ENCODE data around the gene RPL35. TPM values are rescaled to one million over a fixed set of nuclear protein-coding genes. Genes with fewer than 3 reads are reported as not detected.

Gene RPL35
- total RNA-seq, 2 experiments from 2014 or later = 2,088 to 2,142 TPM

- ATAC-seq (ENCODE audit: poor library complexity) = no peak
These were observed 8.1 kb downstream of the RPL35 start for GRCh38 chr9:124853605-124854143.

GRCh38 chr9:124852829-124853531 is 8.8 kb downstream of the RPL35 start, which contains the start of gene WDR38:
WDR38 (plus strand) TSS chr9:124853460; CDS start chr9:124853532, 72 bp downstream.
- peaks cover 8% of the 10 kb centered on the region for H3K36me3 Mint-ChIP-seq (ENCODE audit: low read depth)
- H3K4me3 Mint-ChIP-seq = peak within 1 kb of the TSS; percentile 56
- Histone ChIP-seq H3K4me3 (ENCODE audit: low read length) (peak within 1 kb of the TSS; percentile 40), H3K27ac (ENCODE audit: low read depth in 1 of 2, low read length in 2 of 2) (peak within 1 kb of the TSS in 1 of 2 donors; percentile 21), H3K4me1 (ENCODE audit: insufficient read depth, low read length) (peaks cover 19% of the 10 kb centered on the region), H3K9me3 (ENCODE audit: control insufficient read depth in 1 of 2, insufficient read depth in 1 of 2, low read length in 2 of 2) (peaks cover 0 to 3% of the 10 kb centered on the region in 2 experiments), H3K27me3 (ENCODE audit: control insufficient read depth in 1 of 2, insufficient read depth in 2 of 2, low read length in 2 of 2) (peaks cover 0 to 5% of the 10 kb centered on the region in 2 experiments), H3K36me3 (ENCODE audit: insufficient read depth, low read length) (peaks cover 11% of the 10 kb centered on the region)
- intact Hi-C loops (cut with DNase I, micrococcal nuclease) = loop anchor here (1.0 to 5.0 kb wide), 4 partner anchors 79 to 519 kb away; no protein-coding TSS in a partner anchor
- peak; percentile 99 for TF ChIP-seq CTCF (IDR thresholded peaks at IDR 0.05)
- peaks cover 15% of the 10 kb centered on the region for H3K4me1 Mint-ChIP-seq (ENCODE audit: low read depth)
- DNase-seq (peak; percentile 56 to 94 (median 67)), ATAC-seq (ENCODE audit: poor library complexity) (peak; percentile 85)
- POLR2A ChIA-PET = interaction anchor here (0.7 to 3.7 kb wide), 4 partner anchors 9 to 82 kb away, joined by 3 to 20 read pairs (median 6); partner anchors contain the start of genes ARPC5L, NR6A1 and RPL35
- CTCF ChIA-PET = interaction anchor here (0.5 to 5.4 kb wide), 28 partner anchors 9 to 1890 kb away, joined by 3 to 106 read pairs (median 4); partner anchors contain the start of genes ARPC5L, GOLGA1, NR6A1 and OLFML2A
- no peak within 1 kb of the TSS for H3K27ac Mint-ChIP-seq
- H3K9me3 Mint-ChIP-seq = no peaks in the 10 kb centered on the region
- H3K27me3 Mint-ChIP-seq = peaks cover 11% of the 10 kb centered on the region

More at GRCh38 chr9:124853605-124854143, 8.1 kb downstream of the RPL35 start:
- H3K4me3 ChIP-seq (ENCODE audit: low read length) = no peak overlapping the region
- intact Hi-C loops (cut with DNase I, micrococcal nuclease) = loop anchor here (1.0 to 5.0 kb wide), 4 partner anchors 79 to 519 kb away; no protein-coding TSS in a partner anchor
- ChIA-PET CTCF (interaction anchor here (0.5 to 5.4 kb wide), 28 partner anchors 8 to 1889 kb away, joined by 3 to 106 read pairs (median 4); partner anchors contain the start of genes ARPC5L, GOLGA1, NR6A1 and OLFML2A), POLR2A (interaction anchor here (0.7 to 3.7 kb wide), 4 partner anchors 8 to 82 kb away, joined by 3 to 20 read pairs (median 6); partner anchors contain the start of genes ARPC5L, NR6A1 and RPL35)
- H3K9me3 ChIP-seq (ENCODE audit: control insufficient read depth in 1 of 2, insufficient read depth in 1 of 2, low read length in 2 of 2) = peaks cover 0 to 3% of the 10 kb centered on the region in 2 experiments
- no peak for DNase-seq
- H3K27me3 Mint-ChIP-seq = peaks cover 11% of the 10 kb centered on the region
- peaks cover 18% of the 10 kb centered on the region for H3K36me3 ChIP-seq (ENCODE audit: insufficient read depth, low read length)
- no peak overlapping the region for H3K27ac Mint-ChIP-seq
- peaks cover 23% of the 10 kb centered on the region for H3K4me1 ChIP-seq (ENCODE audit: insufficient read depth, low read length)
- peaks cover 0 to 5% of the 10 kb centered on the region in 2 experiments for H3K27me3 ChIP-seq (ENCODE audit: control insufficient read depth in 1 of 2, insufficient read depth in 2 of 2, low read length in 2 of 2)
- peaks cover 15% of the 10 kb centered on the region for H3K36me3 Mint-ChIP-seq (ENCODE audit: low read depth)
- H3K4me1 Mint-ChIP-seq (ENCODE audit: low read depth) = peaks cover 15% of the 10 kb centered on the region
- peak overlapping the region in 1 of 2 donors; percentile 21 for H3K27ac ChIP-seq (ENCODE audit: low read depth in 1 of 2, low read length in 2 of 2)
- no peak for TF ChIP-seq CTCF (IDR thresholded peaks at IDR 0.05)
- H3K4me3 Mint-ChIP-seq = peak overlapping the region; percentile 25
- H3K9me3 Mint-ChIP-seq = no peaks in the 10 kb centered on the region

GRCh38 chr9:124852121-124852828 is 9.5 kb downstream of the RPL35 start:
- intact Hi-C loops (cut with DNase I, micrococcal nuclease) = loop anchor here (2.0 to 5.0 kb wide), 3 partner anchors 139 to 520 kb away; no protein-coding TSS in a partner anchor
- H3K27ac ChIP-seq (ENCODE audit: low read depth in 1 of 2, low read length in 2 of 2) = no peak overlapping the region

More at GRCh38 chr9:124852121-124852828, 9.5 kb downstream of the RPL35 start:
- ChIA-PET POLR2A (interaction anchor here (2.0 to 3.7 kb wide), 2 partner anchors 10 to 81 kb away, joined by 9 to 20 read pairs; partner anchors contain the start of genes ARPC5L, NR6A1 and RPL35), CTCF (interaction anchor here (1.1 to 5.4 kb wide), 12 partner anchors 10 to 141 kb away, joined by 3 to 106 read pairs (median 6); partner anchors contain the start of genes ARPC5L, NR6A1, OLFML2A and RPL35)
- DNase-seq (peak in 1 of 14 experiments; percentile 29), ATAC-seq (ENCODE audit: poor library complexity) (no peak)
- peaks cover 19% of the 10 kb centered on the region for H3K4me1 ChIP-seq (ENCODE audit: insufficient read depth, low read length)
- H3K9me3 ChIP-seq (ENCODE audit: control insufficient read depth in 1 of 2, insufficient read depth in 1 of 2, low read length in 2 of 2) = no peaks in the 10 kb centered on the region
- TF ChIP-seq CTCF (IDR thresholded peaks at IDR 0.05) = no peak
- Mint-ChIP-seq H3K9me3 (no peaks in the 10 kb centered on the region), H3K4me1 (ENCODE audit: low read depth) (peaks cover 15% of the 10 kb centered on the region), H3K27ac (no peak overlapping the region), H3K4me3 (no peak overlapping the region), H3K36me3 (ENCODE audit: low read depth) (peaks cover 1% of the 10 kb centered on the region), H3K27me3 (peaks cover 15% of the 10 kb centered on the region)
- peaks cover 4% of the 10 kb centered on the region for H3K36me3 ChIP-seq (ENCODE audit: insufficient read depth, low read length)
- H3K4me3 ChIP-seq (ENCODE audit: low read length) = peak overlapping the region; percentile 40
- peaks cover 0 to 5% of the 10 kb centered on the region in 2 experiments for H3K27me3 ChIP-seq (ENCODE audit: control insufficient read depth in 1 of 2, insufficient read depth in 2 of 2, low read length in 2 of 2)

Measured in CD4-positive, alpha-beta T cell (primary cell).